SK-N-SH (cell line): Measurements from ENCODE around the gene C1QL2. TPM values are rescaled to one million over a fixed set of nuclear protein-coding genes. Genes with fewer than 3 reads are reported as not detected.

Experiments
- CTCF ChIA-PET: fragments of 300-600, 350-600 bp; formaldehyde crosslinking; extraction: SDS; loops from one replicate; lab custom pipeline; 2021; lab: Yijun Ruan, JAX
- POLR2A ChIA-PET: fragments of 350-600 bp; sonication (Branson Sonifier 250); formaldehyde crosslinking; extraction: SDS; loops from one replicate; lab custom pipeline; 2020; ENCODE audit warnings: antibody characterized with exemption, inconsistent platforms; lab: Yijun Ruan, JAX
- DNase-seq: peaks from one replicate; pipeline ENCODE4 v3.0.0; 2012
- H2AFZ ChIP-seq: fragments of 200-600 bp; sonication (generic); 2 replicates; pipeline ENCODE4 v1.8.1; 2016; ENCODE audit warnings: antibody characterized with exemption, mild to moderate bottlenecking, low read depth
- H3F3A ChIP-seq: fragments of 200-600 bp; sonication (generic); replicated peaks from 2 replicates; pipeline ENCODE3; 2016; ENCODE audit warnings: antibody characterized with exemption, mild to moderate bottlenecking; ENCODE audit not compliant: insufficient read depth
- H3K27ac ChIP-seq, 2 experiments: fragments of 200-500 bp in 1 of 2; fragments of 200-600 bp in 1 of 2; sonication (Bioruptor generic) in 1 of 2; sonication (generic), shearing (Covaris generic) in 1 of 2; 2 replicates each; pipeline versions ENCODE4 v1.5.1 to v1.6.1; 2014 to 2016; ENCODE audit warnings: low read depth in 2 of 2, inconsistent platforms in 1 of 2, low read length in 1 of 2, mild to moderate bottlenecking in 1 of 2, mixed read lengths in 1 of 2
- H3K27me3 ChIP-seq: fragments of 200-600 bp; sonication (generic), shearing (Covaris generic); 2 replicates; pipeline ENCODE4 v1.6.1; 2016; ENCODE audit warnings: mixed run types; ENCODE audit not compliant: insufficient read depth
- H3K36me3 ChIP-seq, 2 experiments: fragments of 200-500 bp in 1 of 2; fragments of 200-600 bp in 1 of 2; sonication (Bioruptor generic) in 1 of 2; sonication (generic) in 1 of 2; replicated peaks in 1 of 2; 2 replicates each; pipeline versions ENCODE3 to v1.5.1; 2014 to 2016; ENCODE audit warnings: low read length in 1 of 2, mild to moderate bottlenecking in 1 of 2; ENCODE audit not compliant: insufficient read depth in 2 of 2, control insufficient read depth in 1 of 2
- H3K4me1 ChIP-seq, 2 experiments: fragments of 200-500 bp in 1 of 2; fragments of 200-600 bp in 1 of 2; sonication (Bioruptor generic) in 1 of 2; sonication (generic), shearing (Covaris generic) in 1 of 2; 2 replicates each; pipeline versions ENCODE4 v1.5.1 to v1.6.1; 2014 to 2016; ENCODE audit warnings: low read depth in 1 of 2, low read length in 1 of 2, mixed run types in 1 of 2; ENCODE audit not compliant: insufficient read depth in 2 of 2, control insufficient read depth in 1 of 2
- H3K4me2 ChIP-seq: fragments of 200-600 bp; sonication (generic), shearing (Covaris generic); 2 replicates; pipeline ENCODE4 v1.6.1; 2017; ENCODE audit warnings: mixed run types
- H3K4me3 ChIP-seq, 2 experiments: fragments of 200-500 bp in 1 of 2; fragments of 200-600 bp in 1 of 2; sonication (Bioruptor generic) in 1 of 2; sonication (generic), shearing (Covaris generic) in 1 of 2; 2 replicates each; pipeline versions ENCODE4 v1.5.1 to v1.8.1; 2014 to 2016; ENCODE audit warnings: low read depth in 2 of 2, inconsistent platforms in 1 of 2, low read length in 1 of 2, mild to moderate bottlenecking in 1 of 2, mixed read lengths in 1 of 2, moderate library complexity in 1 of 2
- H3K79me2 ChIP-seq: fragments of 200-600 bp; sonication (generic); 2 replicates; pipeline ENCODE4 v1.8.1; 2017; ENCODE audit warnings: mild to moderate bottlenecking; ENCODE audit not compliant: insufficient read depth
- H3K9ac ChIP-seq: fragments of 200-600 bp; sonication (generic); 2 replicates; pipeline ENCODE4 v1.6.1; 2017; ENCODE audit warnings: mixed run types
- H3K9me2 ChIP-seq: fragments of 200-600 bp; sonication (generic); 2 replicates; pipeline ENCODE4 v1.6.1; 2017; ENCODE audit warnings: mixed run types
- H3K9me3 ChIP-seq: fragments of 200-600 bp; sonication (generic); 2 replicates; pipeline ENCODE4 v1.6.1; 2017; ENCODE audit warnings: mixed run types, mild to moderate bottlenecking, moderate library complexity
- H4K20me1 ChIP-seq: fragments of 200-600 bp; sonication (generic); 2 replicates; pipeline ENCODE4 v1.6.1; 2017; ENCODE audit warnings: mild to moderate bottlenecking, mixed run types; ENCODE audit not compliant: insufficient read depth
- EZH2phosphoT487 ChIP-seq: fragments of 200-600 bp; sonication (generic); IDR thresholded peaks from 2 replicates; pipeline ENCODE4 v1.6.1; 2017; ENCODE audit warnings: low read depth, mixed run types, mild to moderate bottlenecking, antibody characterized with exemption, moderate library complexity, borderline replicate concordance
- FOSL2 ChIP-seq: IDR thresholded peaks from 2 replicates; pipeline ENCODE4 v1.4.0; 2012; ENCODE audit warnings: low read depth, mild to moderate bottlenecking, moderate library complexity, borderline replicate concordance
- FOXJ3 ChIP-seq: sonication (generic); formaldehyde crosslinking; IDR thresholded peaks from 2 replicates; pipeline ENCODE4 v1.5.1; 2020; ENCODE audit warnings: mild to moderate bottlenecking, missing genetic modification reagents
- FOXM1 ChIP-seq: IDR thresholded peaks from 2 replicates; pipeline ENCODE4 v1.4.0; 2012; ENCODE audit warnings: low read depth, mild to moderate bottlenecking
- GABPA ChIP-seq: IDR thresholded peaks from 2 replicates; pipeline ENCODE4 v1.4.0; 2012; ENCODE audit warnings: low read depth, mild to moderate bottlenecking
- IRF3 ChIP-seq: fragments of 150-350 bp; IDR thresholded peaks from 2 replicates; pipeline ENCODE4 v1.6.1; 2016; ENCODE audit warnings: mild to moderate bottlenecking, low read depth, low read length
- NFIC ChIP-seq: IDR thresholded peaks from 2 replicates; pipeline ENCODE4 v1.4.0; 2012; ENCODE audit warnings: borderline replicate concordance
- NRF1 ChIP-seq: IDR thresholded peaks from 2 replicates; pipeline ENCODE4 v1.6.1; 2012; ENCODE audit warnings: low read depth, mild to moderate bottlenecking, low read length
- RAD21 ChIP-seq: IDR thresholded peaks from 2 replicates; pipeline ENCODE4 v1.6.1; 2012; ENCODE audit warnings: mild to moderate bottlenecking, low read length
- REST ChIP-seq: IDR thresholded peaks from 2 replicates; pipeline ENCODE4 v1.6.1; 2012; ENCODE audit warnings: mild to moderate bottlenecking, low read depth, low read length, moderate library complexity
- SIN3A ChIP-seq: IDR thresholded peaks from 2 replicates; pipeline ENCODE4 v1.6.1; 2012; ENCODE audit warnings: low read depth, mild to moderate bottlenecking, low read length, moderate library complexity, borderline replicate concordance
- TCF12 ChIP-seq: IDR thresholded peaks from 2 replicates; pipeline ENCODE4 v1.4.0; 2012
- USF2 ChIP-seq: fragments of 150-350 bp; IDR thresholded peaks from 2 replicates; pipeline ENCODE4 v1.6.1; 2017; ENCODE audit warnings: antibody characterized with exemption, low read length, low read depth, borderline replicate concordance
- WGBS: methylation state at CpG from one replicate; pipeline ENCODE4 v1.1.6; 2017; ENCODE audit warnings: low lambda C conversion rate; 5-methylcytosine and 5-hydroxymethylcytosine counted together
- polyA plus RNA-seq, 3 experiments: library from polyadenylated mRNA; depleted of rRNA; stranded (reverse); fragments of >200 nt; gene quantifications; 2 replicates each; pipeline ENCODE4 v1.2.3, GENCODE V29; 2012

C1QL2 gene
- polyA plus RNA-seq, 1 of the 3 experiments (the other 2 are of a cell fraction) = not detected

- H3K4me1 ChIP-seq = peaks cover 0 to 7% of the 10 kb centered on the region in 2 experiments; a peak in 1 of 4 replicates
- WGBS = 28% methylated on average over 5 of the region's 8 CpGs
- H3K27ac ChIP-seq = no peak overlapping the region
- no peak overlapping the region for H3K4me2 ChIP-seq
- H3K79me2 ChIP-seq = no peaks in the 10 kb centered on the region
- no peaks in the 10 kb centered on the region for H3K9me2 ChIP-seq
- no peaks in the 10 kb centered on the region for H3K36me3 ChIP-seq
- POLR2A ChIA-PET = no interaction called here
- no peaks in the 10 kb centered on the region for H3K27me3 ChIP-seq
- no peak for DNase-seq
- no peak overlapping the region for H2AFZ ChIP-seq
- no peak overlapping the region for H3K4me3 ChIP-seq
- no peaks in the 10 kb centered on the region for H3F3A ChIP-seq
- H3K9ac ChIP-seq = no peak overlapping the region
- no peaks in the 10 kb centered on the region for H4K20me1 ChIP-seq
- TF ChIP-seq EZH2phosphoT487 (no peak), IRF3 (no peak), RAD21 (no peak), SIN3A (no peak), FOXM1 (no peak), NFIC (no peak), TCF12 (no peak), FOSL2 (no peak), NRF1 (no peak), FOXJ3 (CRISPR knock-in tag) (no peak), REST (no peak), USF2 (no peak), GABPA (no peak)
- CTCF ChIA-PET = no interaction called here
- no peaks in the 10 kb centered on the region for H3K9me3 ChIP-seq
These were observed 39.3 kb downstream of the C1QL2 start for GRCh38 chr2:119119076-119119785.
